ENCODE data around the gene UVRAG. TPM values are rescaled to one million over a fixed set of nuclear protein-coding genes. Genes with fewer than 3 reads are reported as not detected.
A peak's percentile ranks its signal among the peaks of the same experiment; 100 is the strongest.

UVRAG gene
- polyA plus RNA-seq, 1 donor (not counting 4 experiments of a cell fraction or from before 2014, with no cell fraction given), result 11.9 TPM

GRCh38 chr11:75814363-75814676 lies 690 bp upstream of the UVRAG start:
- peak overlapping the region; percentile 79 for H3K4me2 ChIP-seq (ENCODE audit: control insufficient read depth, extremely low read depth, insufficient read depth, low read depth, low read length)
- TF ChIP-seq EZH2 (IDR thresholded peaks at IDR 0.05; ENCODE audit: low read length) (no peak), CTCF (optimal IDR thresholded peaks at IDR 0.05 in 1 of 3, IDR thresholded peaks at IDR 0.05 in 1 of 3, conservative IDR thresholded peaks at IDR 0.05 in 1 of 3; ENCODE audit: extremely low read depth in 1 of 3, insufficient read depth in 2 of 3, low read length in 3 of 3) (no peak)
- FAIRE-seq (no peak), DNase-seq (ENCODE audit: low read depth, low spot score) (peak; percentile 61)
- H3K4me1 ChIP-seq (ENCODE audit: control insufficient read depth, extremely low read depth, insufficient read depth, low read length), result peaks cover 32% of the 10 kb centered on the region
- H4K20me1 ChIP-seq (ENCODE audit: control insufficient read depth, extremely low read depth, insufficient read depth, low read length), result no peaks in the 10 kb centered on the region
- peaks cover 3% of the 10 kb centered on the region for H3K9me1 ChIP-seq (ENCODE audit: control insufficient read depth, extremely low read depth, insufficient read depth, low read length)
- H3K9ac ChIP-seq (ENCODE audit: control insufficient read depth, extremely low read depth, insufficient read depth, low read length), result peak overlapping the region; percentile 92
- H2AFZ ChIP-seq (ENCODE audit: control insufficient read depth, low read length), result peak overlapping the region; percentile 94
- no peaks in the 10 kb centered on the region for H3K27me3 ChIP-seq (ENCODE audit: control insufficient read depth, extremely low read depth, insufficient read depth, low read length)
- H3K36me3 ChIP-seq (ENCODE audit: control insufficient read depth in 2 of 2, extremely low read depth in 1 of 2, insufficient read depth in 2 of 2, low read length in 2 of 2), result no peaks in the 10 kb centered on the region
- peak overlapping the region; percentile 70 to 92 (median 90) for H3K4me3 ChIP-seq (ENCODE audit: control insufficient read depth in 2 of 3, extremely low read depth in 1 of 3, insufficient read depth in 2 of 3, low read depth in 1 of 3, low read length in 3 of 3)
- H3K9me3 ChIP-seq (ENCODE audit: control insufficient read depth, low read depth, low read length), result no peaks in the 10 kb centered on the region
- peak overlapping the region; percentile 87 for H3K27ac ChIP-seq (ENCODE audit: control insufficient read depth, insufficient read depth, low read length)
- peaks cover 30% of the 10 kb centered on the region for H3K79me2 ChIP-seq (ENCODE audit: control insufficient read depth, insufficient read depth, low read length)
- dilution Hi-C loops (cut with MboI; ENCODE audit: extremely low pct_ligation_motif_present, low sequenced_read_pairs), result no loop called here

- H2AFZ ChIP-seq (ENCODE audit: control insufficient read depth, low read length), result peak overlapping the region; percentile 69
- H3K4me1 ChIP-seq (ENCODE audit: control insufficient read depth, extremely low read depth, insufficient read depth, low read length), result peaks cover 32% of the 10 kb centered on the region
- H3K79me2 ChIP-seq (ENCODE audit: control insufficient read depth, insufficient read depth, low read length), result peaks cover 36% of the 10 kb centered on the region
- no peak for DNase-seq (ENCODE audit: low read depth, low spot score)
- FAIRE-seq, result no peak
- H3K9ac ChIP-seq (ENCODE audit: control insufficient read depth, extremely low read depth, insufficient read depth, low read length), result peak overlapping the region; percentile 92
- H3K4me2 ChIP-seq (ENCODE audit: control insufficient read depth, extremely low read depth, insufficient read depth, low read depth, low read length), result peak overlapping the region; percentile 92
- H3K27me3 ChIP-seq (ENCODE audit: control insufficient read depth, extremely low read depth, insufficient read depth, low read length), result no peaks in the 10 kb centered on the region
- H3K4me3 ChIP-seq (ENCODE audit: control insufficient read depth in 2 of 3, extremely low read depth in 1 of 3, insufficient read depth in 2 of 3, low read depth in 1 of 3, low read length in 3 of 3), result peak overlapping the region; percentile 70 to 92 (median 90)
- peaks cover 3% of the 10 kb centered on the region for H3K9me1 ChIP-seq (ENCODE audit: control insufficient read depth, extremely low read depth, insufficient read depth, low read length)
- dilution Hi-C loops (cut with MboI; ENCODE audit: extremely low pct_ligation_motif_present, low sequenced_read_pairs), result no loop called here
- TF ChIP-seq CTCF (optimal IDR thresholded peaks at IDR 0.05 in 1 of 3, IDR thresholded peaks at IDR 0.05 in 1 of 3, conservative IDR thresholded peaks at IDR 0.05 in 1 of 3; ENCODE audit: extremely low read depth in 1 of 3, insufficient read depth in 2 of 3, low read length in 3 of 3), result no peak
- TF ChIP-seq EZH2 (IDR thresholded peaks at IDR 0.05; ENCODE audit: low read length), result no peak
- H3K9me3 ChIP-seq (ENCODE audit: control insufficient read depth, low read depth, low read length), result no peaks in the 10 kb centered on the region
- H3K27ac ChIP-seq (ENCODE audit: control insufficient read depth, insufficient read depth, low read length), result peak overlapping the region; percentile 87
- no peaks in the 10 kb centered on the region for H4K20me1 ChIP-seq (ENCODE audit: control insufficient read depth, extremely low read depth, insufficient read depth, low read length)
- no peaks in the 10 kb centered on the region for H3K36me3 ChIP-seq (ENCODE audit: control insufficient read depth in 2 of 2, extremely low read depth in 1 of 2, insufficient read depth in 2 of 2, low read length in 2 of 2)
Measured at GRCh38 chr11:75815345-75816168, 547 bp downstream of the UVRAG start.
